ENCODE measurements around the gene TTC39B. TPM values are rescaled to one million over a fixed set of nuclear protein-coding genes. Genes with fewer than 3 reads are reported as not detected.

TTC39B gene
- total RNA-seq, 6 experiments from 2014 or later: 4.5 to 9.9 (median 7.6) TPM

DNA sequence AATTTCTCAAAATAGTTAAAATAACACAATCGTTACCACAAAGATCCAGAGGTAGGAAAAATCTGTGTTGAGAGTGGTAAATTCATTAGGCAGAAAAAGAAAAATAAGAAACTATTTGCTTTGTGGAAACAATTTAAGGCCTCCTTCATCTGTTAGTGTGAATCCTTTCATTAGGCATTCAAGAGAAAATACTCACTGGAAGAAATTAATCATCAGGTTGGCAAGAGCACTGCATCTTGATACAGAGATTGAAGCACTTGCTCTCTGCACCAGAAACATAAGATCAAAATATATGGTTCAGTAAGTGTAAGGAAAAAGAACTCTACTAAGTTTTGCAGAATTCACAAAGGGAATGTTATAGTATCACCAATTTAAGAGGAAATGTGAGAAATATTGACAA, 44.4 kb downstream of the TTC39B start:
- H3K27ac ChIP-seq: no peak overlapping the region

GRCh38 chr9:15256426-15256825, 50.6 kb downstream of the TTC39B start:
- Histone ChIP-seq H3K4me1 (no peaks in the 10 kb centered on the region), H3K27ac (no peak overlapping the region), H3K4me3 (no peak overlapping the region), H3K9me3 (no peaks in the 10 kb centered on the region), H3K27me3 (no peaks in the 10 kb centered on the region), H3K36me3 (no peaks in the 10 kb centered on the region)
- DNase-seq (no peak), ATAC-seq (no peak)
- TF ChIP-seq, protein P1, sequence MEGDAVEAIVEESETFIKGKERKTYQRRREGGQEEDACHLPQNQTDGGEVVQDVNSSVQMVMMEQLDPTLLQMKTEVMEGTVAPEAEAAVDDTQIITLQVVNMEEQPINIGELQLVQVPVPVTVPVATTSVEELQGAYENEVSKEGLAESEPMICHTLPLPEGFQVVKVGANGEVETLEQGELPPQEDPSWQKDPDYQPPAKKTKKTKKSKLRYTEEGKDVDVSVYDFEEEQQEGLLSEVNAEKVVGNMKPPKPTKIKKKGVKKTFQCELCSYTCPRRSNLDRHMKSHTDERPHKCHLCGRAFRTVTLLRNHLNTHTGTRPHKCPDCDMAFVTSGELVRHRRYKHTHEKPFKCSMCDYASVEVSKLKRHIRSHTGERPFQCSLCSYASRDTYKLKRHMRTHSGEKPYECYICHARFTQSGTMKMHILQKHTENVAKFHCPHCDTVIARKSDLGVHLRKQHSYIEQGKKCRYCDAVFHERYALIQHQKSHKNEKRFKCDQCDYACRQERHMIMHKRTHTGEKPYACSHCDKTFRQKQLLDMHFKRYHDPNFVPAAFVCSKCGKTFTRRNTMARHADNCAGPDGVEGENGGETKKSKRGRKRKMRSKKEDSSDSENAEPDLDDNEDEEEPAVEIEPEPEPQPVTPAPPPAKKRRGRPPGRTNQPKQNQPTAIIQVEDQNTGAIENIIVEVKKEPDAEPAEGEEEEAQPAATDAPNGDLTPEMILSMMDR (IDR thresholded peaks at IDR 0.05): no peak
- no peak for TF ChIP-seq POLR2A (IDR thresholded peaks at IDR 0.05)
- WGBS (ENCODE audit: insufficient coverage, low coverage, low lambda C conversion rate, missing lambda C conversion rate): 95% methylated on average over 4 of the region's 4 CpGs
- intact Hi-C loops (cut with DNase I): no loop called here

More for the DNA sequence above, 44.4 kb downstream of the TTC39B start:
- ATAC-seq (no peak), DNase-seq (no peak)
- no peak overlapping the region for H3K4me3 ChIP-seq
- WGBS (ENCODE audit: insufficient coverage, low coverage, low lambda C conversion rate, missing lambda C conversion rate): 80% methylated on average over 1 of the region's 1 CpG
- no peaks in the 10 kb centered on the region for H3K4me1 ChIP-seq
- no peaks in the 10 kb centered on the region for H3K27me3 ChIP-seq
- H3K9me3 ChIP-seq: no peaks in the 10 kb centered on the region
- intact Hi-C loops (cut with DNase I): no loop called here
- H3K36me3 ChIP-seq: no peaks in the 10 kb centered on the region
- TF ChIP-seq, protein P1 (IDR thresholded peaks at IDR 0.05): no peak
- TF ChIP-seq POLR2A (IDR thresholded peaks at IDR 0.05): no peak

DNA sequence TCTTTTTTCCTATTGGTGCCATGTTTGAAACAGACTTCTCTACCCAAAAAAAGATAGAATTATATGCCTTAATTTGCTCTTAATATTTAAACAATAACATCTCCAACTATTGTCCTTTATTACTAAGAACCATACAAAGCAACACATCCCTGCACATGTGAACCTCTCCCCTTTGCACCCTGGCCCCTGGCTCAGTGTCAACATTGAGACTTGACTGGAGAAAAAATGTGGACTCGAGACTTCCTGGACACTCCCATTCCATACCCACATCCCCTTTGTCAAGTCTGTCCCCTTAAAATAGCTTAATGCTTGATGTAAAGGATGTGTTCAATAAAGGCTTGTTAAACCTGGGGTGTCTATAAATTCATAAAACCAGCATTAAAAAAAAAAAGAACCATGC, 53.2 kb downstream of the TTC39B start:
- Histone ChIP-seq H3K27me3 (no peaks in the 10 kb centered on the region), H3K27ac (no peak overlapping the region), H3K4me3 (no peak overlapping the region), H3K4me1 (no peaks in the 10 kb centered on the region), H3K36me3 (no peaks in the 10 kb centered on the region), H3K9me3 (no peaks in the 10 kb centered on the region)
- no peak for TF ChIP-seq POLR2A (IDR thresholded peaks at IDR 0.05)
- TF ChIP-seq, protein P1 (IDR thresholded peaks at IDR 0.05): no peak
- intact Hi-C loops (cut with DNase I): no loop called here
- 39% methylated on average over 1 of the region's 1 CpG for WGBS (ENCODE audit: insufficient coverage, low coverage, low lambda C conversion rate, missing lambda C conversion rate)
- no peak for DNase-seq
- ATAC-seq: no peak

DNA sequence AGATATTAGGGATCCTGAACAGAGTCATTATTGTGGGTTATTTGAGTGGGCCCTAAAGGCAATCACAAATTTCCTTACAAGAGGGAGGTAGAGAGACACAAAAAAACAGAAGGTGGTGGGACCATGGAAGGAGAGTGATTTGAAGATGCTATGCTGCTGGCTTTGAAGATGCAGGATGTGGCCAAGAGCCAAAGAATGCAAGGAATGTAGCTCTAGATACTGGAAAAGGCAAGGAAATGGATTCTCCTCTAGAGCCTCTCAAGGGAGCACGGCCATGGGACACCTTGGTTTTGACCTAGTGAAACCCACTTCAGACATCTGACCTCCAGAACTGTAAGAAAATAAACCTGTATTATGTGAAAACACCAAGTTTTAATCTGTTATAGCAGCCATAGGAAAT, 53.8 kb downstream of the TTC39B start:
- Histone ChIP-seq H3K27ac (no peak overlapping the region), H3K27me3 (no peaks in the 10 kb centered on the region), H3K36me3 (no peaks in the 10 kb centered on the region), H3K9me3 (no peaks in the 10 kb centered on the region), H3K4me1 (no peaks in the 10 kb centered on the region), H3K4me3 (no peak overlapping the region)
- DNase-seq (no peak), ATAC-seq (no peak)
- no peak for TF ChIP-seq POLR2A (IDR thresholded peaks at IDR 0.05)
- TF ChIP-seq, protein P1 (IDR thresholded peaks at IDR 0.05): no peak
- intact Hi-C loops (cut with DNase I): no loop called here
- 86% methylated on average over 1 of the region's 1 CpG for WGBS (ENCODE audit: insufficient coverage, low coverage, low lambda C conversion rate, missing lambda C conversion rate)

DNA sequence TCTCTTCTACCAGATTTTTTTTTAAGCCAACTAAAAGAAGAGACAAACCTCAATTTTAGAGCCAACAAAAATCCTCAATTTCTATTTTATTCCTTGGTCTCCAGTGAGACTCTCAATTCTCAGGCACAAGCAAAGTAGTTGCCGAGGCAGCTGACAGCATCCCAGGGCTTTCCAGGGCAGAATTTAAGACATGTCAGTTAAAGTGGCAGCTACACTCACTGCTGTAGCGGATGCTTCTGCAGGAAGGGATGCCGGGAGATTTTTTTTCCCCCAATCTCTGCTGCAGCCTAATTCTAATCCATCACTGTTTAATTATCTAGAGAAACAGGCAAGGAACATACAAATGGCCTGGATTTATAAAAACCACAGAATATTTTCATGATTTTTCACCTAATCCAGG, 57.0 kb downstream of the TTC39B start:
- no peak overlapping the region for H3K27ac ChIP-seq

More for the DNA sequence above, 57.0 kb downstream of the TTC39B start:
- Histone ChIP-seq H3K9me3 (no peaks in the 10 kb centered on the region), H3K36me3 (no peaks in the 10 kb centered on the region), H3K4me3 (no peak overlapping the region), H3K27me3 (no peaks in the 10 kb centered on the region), H3K4me1 (no peaks in the 10 kb centered on the region)
- TF ChIP-seq POLR2A (IDR thresholded peaks at IDR 0.05): no peak
- TF ChIP-seq, protein P1 (IDR thresholded peaks at IDR 0.05): no peak
- intact Hi-C loops (cut with DNase I): no loop called here
- ATAC-seq (no peak), DNase-seq (no peak)
- 75% methylated on average over 3 of the region's 3 CpGs for WGBS (ENCODE audit: insufficient coverage, low coverage, low lambda C conversion rate, missing lambda C conversion rate)
